ENCODE measurements around the gene PSMD3. TPM values are rescaled to one million over a fixed set of nuclear protein-coding genes. Genes with fewer than 3 reads are reported as not detected.

The PSMD3 gene
- total RNA-seq, 1 experiment from 2014 or later, result 174 TPM

DNA sequence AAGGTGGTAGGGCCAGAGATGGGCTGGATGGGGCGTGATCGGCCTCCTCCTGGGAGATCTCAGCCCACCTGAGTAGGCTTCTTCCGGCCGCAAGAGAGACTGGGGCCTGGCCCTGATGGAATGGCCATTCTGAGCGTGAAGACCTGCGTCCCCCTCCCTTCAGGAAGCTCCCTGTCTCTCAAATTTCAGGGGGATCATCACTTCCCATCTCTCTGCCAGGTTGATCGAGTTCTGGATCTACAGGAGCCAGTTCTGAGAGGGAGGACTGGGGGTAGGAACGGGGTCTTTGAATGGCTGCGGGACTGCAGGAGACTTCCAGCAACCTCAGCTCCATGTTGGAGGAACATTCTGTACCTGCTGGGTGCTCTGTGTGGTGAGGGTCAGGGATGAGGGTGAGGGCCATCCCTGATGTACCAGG lies 27.1 kb upstream of the PSMD3 start:
- Histone ChIP-seq H2BK20ac (ENCODE audit: low read depth, low read length, poor library complexity, severe bottlenecking) (no peak overlapping the region), H2AK5ac (ENCODE audit: insufficient read length, low read length) (no peak overlapping the region), H3K79me1 (ENCODE audit: insufficient read depth, low read depth, low read length, poor library complexity, severe bottlenecking) (no peaks in the 10 kb centered on the region), H3K79me2 (ENCODE audit: insufficient read depth, low read length) (no peaks in the 10 kb centered on the region), H4K20me1 (ENCODE audit: control insufficient read depth, insufficient read depth, insufficient read length) (no peaks in the 10 kb centered on the region), H2BK5ac (ENCODE audit: insufficient read length, low read length) (no peak overlapping the region), H4K91ac (ENCODE audit: insufficient read length, low read depth, low read length) (no peak overlapping the region), H3K4me1 (ENCODE audit: insufficient read depth, low read length) (peaks cover 2% of the 10 kb centered on the region; the same call in 1 of the 2 replicates), H3K18ac (ENCODE audit: insufficient read length, low read depth, low read length) (peak overlapping the region; percentile 80), H2BK12ac (ENCODE audit: insufficient read length, low read depth, low read length) (no peak overlapping the region), H3K4ac (ENCODE audit: low read depth, low read length) (no peak overlapping the region; the same call in 1 of the 2 replicates), H3T11ph (ENCODE audit: low read length) (no peak overlapping the region), H4K5ac (ENCODE audit: insufficient read length, low read depth, low read length) (no peak overlapping the region), H3K23me2 (ENCODE audit: insufficient read length, low read depth, low read length, poor library complexity, severe bottlenecking) (peaks cover 8% of the 10 kb centered on the region), H3K14ac (ENCODE audit: insufficient read depth, low read length) (peak overlapping the region; percentile 85), H2BK15ac (ENCODE audit: low read depth, low read length) (no peak overlapping the region), H3K23ac (ENCODE audit: insufficient read length, low read depth, low read length) (no peak overlapping the region), H2AFZ (ENCODE audit: low read length) (no peak overlapping the region), H3K9me3 (ENCODE audit: control insufficient read depth, low read depth, low read length) (no peaks in the 10 kb centered on the region), H3K56ac (ENCODE audit: insufficient read length, low read depth, low read length) (no peak overlapping the region), H2BK120ac (ENCODE audit: low read depth, low read length, poor library complexity, severe bottlenecking) (no peak overlapping the region), H3K27me3 (ENCODE audit: insufficient read depth, low read length) (no peaks in the 10 kb centered on the region), H3K9ac (ENCODE audit: extremely low read depth, insufficient read length, low read length) (peak overlapping the region; percentile 32), H4K8ac (replicated peaks; ENCODE audit: insufficient read length, low read depth, low read length) (no peak overlapping the region), H3K27ac (ENCODE audit: insufficient read length, low read depth, low read length) (peak overlapping the region; percentile 59), H3K4me2 (ENCODE audit: insufficient read depth, insufficient read length, low read length) (peak overlapping the region; percentile 65)
- Mint-ChIP-seq H3K4me1 (peaks cover 15 to 20% of the 10 kb centered on the region in 2 experiments), H3K4me3 (peak overlapping the region; percentile 81 to 91), H3K27me3 (ENCODE audit: low read depth) (peaks cover 18% of the 10 kb centered on the region), H3K9me3 (no peaks in the 10 kb centered on the region; a peak in 1 of 5 replicates), H3K36me3 (ENCODE audit: insufficient read depth in 1 of 3, low read depth in 3 of 3) (no peaks in the 10 kb centered on the region), H3K27ac (peak overlapping the region; percentile 97 to 98 (median 98))
- WGBS (ENCODE audit: extremely low coverage, insufficient read length, low lambda C conversion rate), result no CpG with 5 or more reads among the region's 9 CpGs
- TF ChIP-seq, protein P1, sequence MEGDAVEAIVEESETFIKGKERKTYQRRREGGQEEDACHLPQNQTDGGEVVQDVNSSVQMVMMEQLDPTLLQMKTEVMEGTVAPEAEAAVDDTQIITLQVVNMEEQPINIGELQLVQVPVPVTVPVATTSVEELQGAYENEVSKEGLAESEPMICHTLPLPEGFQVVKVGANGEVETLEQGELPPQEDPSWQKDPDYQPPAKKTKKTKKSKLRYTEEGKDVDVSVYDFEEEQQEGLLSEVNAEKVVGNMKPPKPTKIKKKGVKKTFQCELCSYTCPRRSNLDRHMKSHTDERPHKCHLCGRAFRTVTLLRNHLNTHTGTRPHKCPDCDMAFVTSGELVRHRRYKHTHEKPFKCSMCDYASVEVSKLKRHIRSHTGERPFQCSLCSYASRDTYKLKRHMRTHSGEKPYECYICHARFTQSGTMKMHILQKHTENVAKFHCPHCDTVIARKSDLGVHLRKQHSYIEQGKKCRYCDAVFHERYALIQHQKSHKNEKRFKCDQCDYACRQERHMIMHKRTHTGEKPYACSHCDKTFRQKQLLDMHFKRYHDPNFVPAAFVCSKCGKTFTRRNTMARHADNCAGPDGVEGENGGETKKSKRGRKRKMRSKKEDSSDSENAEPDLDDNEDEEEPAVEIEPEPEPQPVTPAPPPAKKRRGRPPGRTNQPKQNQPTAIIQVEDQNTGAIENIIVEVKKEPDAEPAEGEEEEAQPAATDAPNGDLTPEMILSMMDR (conservative IDR thresholded peaks at IDR 0.05), result no peak
- no peak for DNase-seq
